Epidermal melanocyte (primary cell): Measurements from ENCODE around the gene WIPF3.
A peak's percentile ranks its signal among the peaks of the same experiment; 100 is the strongest.

ENCODE experiments used
- DNase-seq: peaks from one replicate; pipeline ENCODE4 v3.0.0; 2011; ENCODE audit warnings: low spot score; ENCODE audit not compliant: insufficient read length

The WIPF3 gene

GRCh38 chr7:29847496-29847895 lies 41.2 kb downstream of the WIPF3 start:
- no peak for DNase-seq

- DNase-seq: no peak
These were observed 41.6 kb downstream of the WIPF3 start for GRCh38 chr7:29847916-29848315.

- DNase-seq: no peak
These were observed 42.6 kb downstream of the WIPF3 start for GRCh38 chr7:29848941-29849340.

- no peak for DNase-seq
These were observed 45.2 kb downstream of the WIPF3 start for GRCh38 chr7:29851487-29851886.

GRCh38 chr7:29852457-29852856 lies 46.1 kb downstream of the WIPF3 start:
- DNase-seq: no peak

GRCh38 chr7:29853072-29853471 lies 46.8 kb downstream of the WIPF3 start:
- DNase-seq: no peak

GRCh38 chr7:29853789-29854188 lies 47.5 kb downstream of the WIPF3 start:
- DNase-seq: no peak

GRCh38 chr7:29854257-29854938 lies 48.1 kb downstream of the WIPF3 start:
- no peak for DNase-seq

- no peak for DNase-seq
These were observed 51.3 kb downstream of the WIPF3 start for GRCh38 chr7:29857654-29858053.

- no peak for DNase-seq
These were observed 52.1 kb downstream of the WIPF3 start for GRCh38 chr7:29858191-29858951.

GRCh38 chr7:29859104-29859503 lies 52.8 kb downstream of the WIPF3 start:
- no peak for DNase-seq

- DNase-seq: no peak
These were observed 53.3 kb downstream of the WIPF3 start for GRCh38 chr7:29859524-29860185.

- no peak for DNase-seq
These were observed 53.9 kb downstream of the WIPF3 start for GRCh38 chr7:29860186-29860585.

- DNase-seq: no peak
These were observed 55.6 kb downstream of the WIPF3 start for GRCh38 chr7:29861884-29862283.

GRCh38 chr7:29864656-29865055 lies 58.3 kb downstream of the WIPF3 start:
- DNase-seq: no peak

- DNase-seq: no peak
These were observed 59.2 kb downstream of the WIPF3 start for GRCh38 chr7:29865526-29865925.

GRCh38 chr7:29866490-29866930 lies 60.2 kb downstream of the WIPF3 start:
- DNase-seq: no peak

- DNase-seq: no peak
These were observed 65.6 kb downstream of the WIPF3 start for GRCh38 chr7:29871787-29872398.

GRCh38 chr7:29873644-29874294 lies 67.5 kb downstream of the WIPF3 start:
- no peak for DNase-seq

- no peak for DNase-seq
These were observed 69.4 kb downstream of the WIPF3 start for GRCh38 chr7:29875741-29876140.

- peak; percentile 33 for DNase-seq
These were observed 70.9 kb downstream of the WIPF3 start for GRCh38 chr7:29877196-29877595.
